Dermis blood vessel endothelial cell (primary cell): Measurements from ENCODE around the gene SYTL5. TPM values are rescaled to one million over a fixed set of nuclear protein-coding genes. Genes with fewer than 3 reads are reported as not detected.
A peak's percentile ranks its signal among the peaks of the same experiment; 100 is the strongest.

Experiments used
- DNase-seq: peaks from one replicate; pipeline ENCODE4 v3.0.0; 2010
- total RNA-seq: library from RNA; depleted of rRNA; stranded (reverse); fragments of >200 nt; gene quantifications from 2 replicates; pipeline ENCODE4 v1.2.3, GENCODE V29; 2014

SYTL5 gene
- total RNA-seq, 1 donor from 2014 or later, result under 0.01 TPM

DNA sequence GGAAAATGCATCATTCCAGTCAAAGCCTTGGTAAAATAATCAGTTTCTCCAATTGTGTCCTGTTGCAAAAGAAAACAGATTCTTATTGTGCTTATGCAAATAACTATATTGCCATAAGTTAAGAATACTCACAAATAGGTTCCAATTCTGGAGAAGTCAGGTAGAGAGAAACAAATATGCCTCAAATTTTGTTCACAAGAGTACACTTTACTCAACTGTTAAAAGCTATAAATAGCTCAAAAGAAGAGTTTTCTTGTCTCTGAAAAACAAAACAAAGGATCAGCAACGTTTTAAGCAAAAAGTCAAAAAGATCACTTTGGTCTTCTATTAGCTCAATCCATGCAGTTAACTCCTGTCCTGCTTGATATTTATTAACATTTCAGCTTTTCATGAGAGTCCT lies 21.9 kb downstream of the SYTL5 start:
- no peak for DNase-seq

DNA sequence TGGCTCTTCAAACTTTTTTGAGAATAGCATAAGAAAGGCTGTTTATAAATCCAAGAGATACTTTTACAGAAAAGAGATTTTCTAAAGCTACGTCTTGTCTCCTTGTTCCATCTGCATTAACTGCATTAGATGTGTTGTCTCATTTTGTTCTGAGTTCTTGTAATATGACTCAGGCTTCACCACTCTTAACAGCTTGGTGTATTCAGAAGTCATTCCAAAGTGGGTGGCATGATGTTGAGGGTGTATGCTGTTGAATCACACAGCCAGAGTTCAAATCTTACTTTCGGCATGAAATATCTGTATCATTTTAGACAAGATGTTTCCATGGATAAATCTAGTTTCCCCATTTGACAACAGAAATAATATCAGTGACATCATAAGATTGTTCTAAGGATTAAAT lies 30.1 kb downstream of the SYTL5 start:
- DNase-seq, result no peak

DNA sequence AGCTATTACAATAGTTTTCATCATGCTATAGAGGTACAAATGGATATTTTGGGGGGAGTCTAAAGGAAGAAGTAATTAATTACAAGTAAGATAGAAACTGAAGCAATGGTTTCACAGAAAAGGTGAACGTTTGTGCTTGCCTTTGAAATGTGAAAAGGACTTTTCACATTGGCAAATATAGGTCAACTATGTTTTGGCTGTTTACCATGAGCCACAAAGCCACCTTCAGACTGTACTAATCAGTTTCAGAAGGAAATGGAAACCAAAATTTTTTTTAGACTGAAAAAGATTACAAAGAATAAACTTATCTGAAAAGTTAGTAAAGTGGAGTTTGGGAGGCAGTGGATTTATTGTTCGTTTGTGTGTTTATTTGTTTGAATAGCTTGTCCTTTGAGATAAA lies 32.1 kb downstream of the SYTL5 start:
- DNase-seq, result no peak

DNA sequence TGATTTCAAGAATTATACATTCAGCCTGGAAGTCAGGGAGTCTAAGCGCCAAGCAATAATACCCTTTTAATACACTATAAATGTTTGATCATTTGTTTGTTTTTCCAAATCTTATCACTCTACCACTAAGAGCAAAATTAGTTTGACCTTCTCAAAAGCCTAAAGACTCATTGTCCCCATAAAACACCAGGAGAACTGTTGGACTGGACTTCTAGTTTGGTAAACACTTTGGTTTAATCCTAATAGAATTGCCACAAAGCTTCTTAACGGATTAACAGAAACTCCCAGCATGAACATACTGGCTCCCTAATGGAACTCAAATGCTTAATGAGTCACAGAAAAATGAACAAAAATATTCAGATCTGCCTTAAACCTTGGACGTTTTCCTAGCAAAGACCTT lies 34.9 kb downstream of the SYTL5 start:
- no peak for DNase-seq

DNA sequence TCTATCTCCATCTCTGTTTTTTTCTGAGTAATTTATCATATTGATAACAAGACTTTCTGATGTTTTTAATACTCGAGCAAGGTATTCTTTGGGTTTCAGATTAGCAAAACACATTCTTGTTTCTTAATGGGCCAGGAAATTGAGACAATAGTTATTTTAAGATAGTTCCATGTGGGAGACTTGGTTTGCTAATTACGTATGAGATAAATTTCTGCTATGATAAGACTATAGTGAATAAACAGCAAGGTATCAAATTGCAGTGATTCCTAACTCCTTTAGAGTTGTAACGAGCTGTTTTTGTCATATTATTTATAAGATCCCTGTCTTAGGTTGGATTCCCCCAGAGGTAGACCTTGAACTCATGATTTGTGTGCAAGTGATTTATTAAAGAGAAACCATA lies 38.3 kb downstream of the SYTL5 start:
- no peak for DNase-seq

DNA sequence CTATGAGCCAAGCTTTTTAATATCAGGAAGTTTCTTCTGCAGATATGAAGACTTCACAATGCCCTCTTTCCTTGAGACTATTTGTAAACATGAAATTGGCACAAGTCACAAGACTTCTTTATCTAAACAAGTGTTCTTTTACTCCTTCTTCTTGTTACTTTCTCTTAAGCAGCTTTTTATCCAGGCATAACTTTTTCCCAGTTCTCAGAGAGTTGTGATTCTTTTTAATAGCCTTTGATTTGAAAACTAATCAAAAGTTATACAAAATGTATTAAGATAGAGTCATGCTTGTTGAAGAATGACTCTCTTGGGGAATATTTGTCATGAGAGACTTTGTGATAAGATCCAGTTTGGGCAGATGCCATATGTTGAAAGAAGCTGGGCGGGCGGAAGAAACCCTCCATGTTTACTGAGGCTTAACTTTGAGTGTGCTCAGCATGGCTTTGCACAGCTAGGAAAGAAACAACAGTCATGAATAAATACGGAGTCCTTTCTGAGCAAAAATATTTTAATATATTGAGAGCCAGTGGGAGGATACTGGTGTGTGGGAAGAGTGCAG lies 39.3 kb downstream of the SYTL5 start:
- no peak for DNase-seq

DNA sequence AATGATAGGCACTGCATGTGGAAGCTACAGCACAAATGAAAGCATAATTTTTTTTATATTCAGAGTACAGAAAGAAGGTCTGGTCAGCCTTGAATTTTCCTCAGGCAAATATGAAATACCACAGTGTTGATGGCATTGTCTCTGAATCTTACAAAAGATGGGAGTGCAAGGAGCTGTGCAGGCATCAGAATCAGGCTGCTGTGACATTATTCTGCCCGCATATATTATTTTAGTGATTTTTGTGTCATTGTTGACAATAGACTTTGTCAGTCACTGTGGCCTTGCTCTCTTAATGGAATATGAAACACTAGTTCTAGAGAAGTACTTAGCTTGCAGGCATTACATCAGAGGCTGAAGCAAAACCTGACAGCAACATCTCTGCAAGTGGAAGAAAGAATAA lies 42.5 kb downstream of the SYTL5 start:
- no peak for DNase-seq

DNA sequence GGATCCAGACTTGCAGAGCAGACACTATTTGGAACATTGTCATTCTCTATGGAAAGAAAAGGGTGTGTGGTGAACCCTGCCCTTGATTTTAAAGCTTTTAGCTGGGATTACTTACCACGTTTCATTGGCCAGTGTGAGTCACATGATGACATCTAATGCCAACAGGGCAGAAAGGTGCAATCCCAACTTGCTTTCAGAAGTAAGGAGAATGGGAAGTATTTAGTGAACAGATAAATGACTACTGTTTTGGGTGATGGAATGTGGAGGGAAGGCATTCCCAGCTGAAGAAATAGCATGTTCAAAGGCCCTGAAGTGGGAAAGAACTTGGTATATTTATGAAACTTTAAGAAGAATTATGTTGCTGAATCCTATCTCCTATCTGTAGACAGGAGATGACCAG lies 44.5 kb downstream of the SYTL5 start:
- no peak for DNase-seq

DNA sequence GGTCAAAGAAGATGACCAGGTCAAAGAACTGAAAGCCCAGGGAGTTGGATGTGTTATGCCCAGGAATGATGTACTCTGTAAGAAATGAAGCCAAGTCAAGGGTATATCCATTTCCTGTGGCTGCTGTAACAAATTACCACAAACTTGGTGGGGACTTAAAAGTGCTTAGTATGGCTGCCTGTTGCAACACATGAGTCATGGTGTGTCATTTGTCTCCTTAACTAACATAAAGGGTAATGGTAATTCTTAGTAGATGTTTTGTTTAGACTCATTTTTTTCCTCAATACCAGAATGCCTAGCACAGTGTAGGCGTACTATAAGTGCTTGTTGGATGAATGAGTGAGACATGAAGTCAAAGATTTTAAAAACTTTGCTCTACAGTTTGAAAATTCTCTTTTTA lies 45.7 kb downstream of the SYTL5 start:
- peak; percentile 14 for DNase-seq

DNA sequence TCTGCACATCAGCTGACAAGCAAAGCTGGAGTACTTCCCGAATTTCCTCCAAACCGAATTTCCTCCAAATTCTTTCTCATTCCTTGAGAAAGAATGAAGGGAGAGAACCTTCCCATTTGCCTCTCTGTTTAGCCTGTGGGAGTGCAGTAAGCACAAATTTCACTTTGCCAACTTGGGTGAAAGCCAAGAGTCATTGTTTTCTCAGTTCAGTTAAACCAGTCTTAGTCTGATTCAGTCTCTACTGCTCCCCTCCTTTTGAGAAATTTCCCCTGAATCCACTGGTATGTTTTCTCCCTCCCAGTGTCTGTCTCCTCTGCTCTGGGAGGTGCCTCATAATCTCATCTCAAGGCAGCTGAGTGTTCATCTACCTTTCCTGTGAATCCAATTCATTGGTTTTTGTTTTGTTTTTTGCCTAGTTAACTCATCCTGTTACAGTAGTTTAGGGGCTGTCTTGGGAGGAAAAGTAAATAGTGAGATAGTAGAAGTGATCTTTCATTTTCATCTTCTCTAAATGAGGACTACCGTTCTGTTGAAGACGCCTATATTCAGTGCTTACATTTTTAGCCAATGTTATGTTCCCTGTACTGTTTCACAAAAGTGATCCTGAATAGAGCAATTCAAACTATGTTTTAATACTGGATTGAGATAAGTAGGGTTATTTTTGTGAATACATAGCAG lies 49.0 kb downstream of the SYTL5 start:
- DNase-seq, result peak; percentile 47

DNA sequence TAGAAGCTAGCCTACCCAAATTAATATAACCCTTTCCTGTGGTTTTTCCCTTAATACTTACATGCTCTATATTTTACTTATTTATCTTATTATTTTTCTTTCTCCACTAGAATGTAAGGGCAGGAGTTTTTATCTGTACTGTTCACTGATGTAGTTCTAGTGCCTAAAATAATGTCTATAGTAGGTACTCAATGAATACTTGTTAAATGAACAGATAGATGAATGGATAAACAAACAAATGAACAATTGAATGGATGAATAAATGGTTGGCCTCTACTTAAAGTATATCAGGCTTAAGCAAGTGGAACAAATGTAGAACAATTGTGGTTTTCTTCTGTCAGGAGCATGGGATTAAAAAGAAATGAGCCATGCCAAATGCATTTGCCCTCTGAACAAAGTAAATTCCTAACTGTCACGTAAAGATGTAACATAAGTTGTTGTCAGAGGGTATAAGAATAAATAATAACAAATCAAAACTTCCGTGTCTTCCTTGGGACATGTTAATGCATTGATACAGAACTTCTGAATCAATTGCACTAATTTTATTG lies 54.1 kb downstream of the SYTL5 start:
- no peak for DNase-seq

DNA sequence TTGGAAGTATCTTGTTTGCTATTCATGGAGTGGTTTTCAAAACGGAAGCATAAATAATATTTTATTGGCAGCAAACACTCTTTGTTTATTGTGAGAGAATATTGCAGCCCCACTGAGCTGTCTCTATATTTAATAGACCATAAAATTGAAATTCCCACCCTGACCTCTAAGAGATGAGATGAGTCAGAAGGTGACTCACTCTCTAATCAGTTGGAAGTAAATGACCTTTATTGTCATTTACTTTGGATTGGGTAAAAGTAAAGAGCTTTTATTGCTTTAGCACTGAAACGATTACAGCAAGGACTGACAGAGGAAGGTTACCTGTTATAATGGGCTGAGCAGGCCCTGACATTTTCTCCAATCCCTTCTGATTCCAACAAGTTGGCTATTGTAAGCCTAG lies 55.0 kb downstream of the SYTL5 start:
- peak; percentile 49 for DNase-seq

DNA sequence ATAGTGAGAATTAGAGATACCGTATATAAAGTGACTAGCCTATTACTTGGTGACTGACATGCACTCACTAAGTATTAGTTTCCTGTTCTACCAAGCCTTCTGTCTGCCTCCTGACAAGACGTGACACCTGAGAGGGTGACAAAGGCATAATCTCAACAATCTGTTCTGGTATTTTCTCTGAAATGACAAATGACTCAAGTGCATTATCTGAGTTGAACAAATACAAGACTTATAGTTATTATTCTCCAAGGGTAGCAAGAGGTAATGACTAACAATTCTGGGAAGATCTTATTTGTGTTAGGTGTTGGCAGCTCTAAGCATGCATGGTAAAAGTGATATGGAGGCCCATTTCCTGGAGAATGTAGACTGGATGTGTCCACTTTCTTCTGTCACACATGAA lies 60.6 kb downstream of the SYTL5 start:
- DNase-seq, result no peak

DNA sequence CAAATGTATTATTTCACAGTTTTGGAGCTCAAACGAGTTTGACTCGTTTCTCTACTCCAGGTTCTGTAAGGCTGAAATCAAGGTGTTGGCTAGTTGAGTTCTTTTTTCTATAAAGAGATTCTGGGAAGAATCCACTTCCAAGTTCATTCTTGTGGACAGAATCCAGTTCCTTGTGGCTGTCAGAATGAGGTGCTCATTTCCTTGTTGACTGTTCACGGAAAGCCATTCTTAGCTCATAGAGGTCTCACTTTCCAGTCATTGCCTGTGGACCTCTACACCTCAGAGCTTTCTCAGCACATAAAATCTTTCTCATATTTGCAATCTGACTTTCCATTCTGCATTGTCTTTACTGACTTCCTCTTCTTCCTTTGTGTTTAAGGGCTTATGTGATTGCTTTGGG lies 62.9 kb downstream of the SYTL5 start:
- no peak for DNase-seq

DNA sequence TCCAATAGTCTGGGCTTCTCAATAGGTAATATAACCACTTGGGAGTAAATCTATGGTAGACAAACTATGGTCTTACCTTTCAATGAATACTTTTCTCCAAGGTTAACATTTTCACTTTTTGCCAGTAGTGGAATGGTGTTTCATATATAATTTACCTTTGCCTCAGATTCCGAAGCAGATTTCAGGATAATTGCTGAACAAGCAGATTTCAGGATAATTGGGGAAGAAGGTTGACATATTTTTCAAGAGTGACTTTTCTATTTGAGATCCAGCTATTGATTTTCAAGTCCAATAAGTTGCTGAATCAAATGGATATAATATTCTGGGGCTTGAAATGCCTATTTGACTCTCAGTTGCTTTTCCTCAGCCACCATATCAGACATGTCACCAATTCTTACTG lies 63.6 kb downstream of the SYTL5 start:
- no peak for DNase-seq

DNA sequence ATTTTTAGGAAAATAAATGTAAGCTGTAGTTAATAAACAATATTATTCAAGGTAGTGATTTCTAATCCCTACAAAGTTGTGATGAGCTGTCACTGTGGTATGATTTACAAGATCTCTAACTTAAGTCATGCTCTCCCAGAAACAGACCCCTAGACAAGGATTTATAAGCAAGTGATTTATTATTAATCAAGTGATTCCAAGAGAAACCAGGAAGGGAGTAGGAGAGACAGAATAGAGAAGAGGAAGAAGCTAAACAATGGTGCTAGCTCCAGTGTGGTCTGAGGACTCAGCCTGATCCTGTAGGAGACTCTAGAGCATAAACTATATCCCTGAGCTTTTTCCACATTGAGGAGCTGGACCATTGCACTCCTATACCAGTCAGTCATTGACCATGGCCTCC lies 73.1 kb downstream of the SYTL5 start:
- no peak for DNase-seq

DNA sequence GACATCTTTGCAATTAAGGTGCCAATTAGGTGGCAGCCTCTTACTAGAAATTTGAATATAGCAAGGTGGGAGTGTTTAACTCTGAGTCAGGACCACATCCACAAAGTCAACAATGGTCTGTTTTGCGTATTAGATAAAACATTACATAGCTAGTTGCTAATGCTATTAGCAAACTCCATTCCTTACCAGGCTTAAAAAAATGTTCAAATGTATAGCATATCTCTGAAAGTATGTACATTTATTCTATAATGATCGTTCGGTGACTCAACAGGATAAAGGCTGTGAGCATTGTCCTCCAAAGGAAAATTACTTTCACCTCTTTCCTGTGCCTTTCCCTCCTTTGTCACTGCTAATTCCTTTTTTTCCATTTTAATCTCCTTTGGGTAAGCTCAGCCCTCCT lies 74.5 kb downstream of the SYTL5 start:
- DNase-seq, result no peak

DNA sequence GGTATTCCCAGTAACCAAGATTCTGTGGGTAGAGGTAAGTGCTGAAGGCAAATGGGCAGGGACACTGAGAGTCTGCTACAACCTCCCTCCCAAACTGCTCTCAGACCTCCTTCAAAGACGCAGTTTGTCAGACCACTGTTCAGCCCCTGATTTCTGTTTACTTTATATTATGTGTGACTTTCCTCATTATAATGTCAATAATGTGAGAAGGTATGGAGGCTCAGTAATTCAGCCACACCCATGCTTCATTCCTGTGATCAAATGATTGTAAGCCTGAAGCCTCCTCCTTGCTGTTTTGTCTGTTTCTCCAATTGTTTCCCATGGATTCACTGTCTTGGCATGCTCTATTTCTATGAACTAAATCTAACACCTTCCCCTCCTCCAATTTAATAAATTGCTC lies 75.6 kb downstream of the SYTL5 start:
- DNase-seq, result no peak

DNA sequence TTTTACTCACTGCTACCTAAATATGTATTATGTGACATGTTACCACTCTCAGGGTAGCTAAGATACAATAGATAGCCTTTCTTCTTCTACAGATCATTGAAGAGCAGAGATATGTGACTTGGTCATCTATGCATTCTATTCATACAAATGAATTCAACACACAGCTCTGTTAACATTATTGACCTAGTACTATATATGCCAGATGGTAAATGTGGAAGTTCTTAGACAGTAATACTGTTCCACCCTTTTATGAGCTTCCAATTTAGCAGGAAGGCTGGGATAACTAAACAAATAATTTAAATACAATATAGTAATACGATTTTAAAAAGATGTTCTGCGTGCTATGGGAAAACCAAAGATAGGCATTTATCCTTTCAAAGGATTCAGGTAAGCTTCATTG lies 76.0 kb downstream of the SYTL5 start:
- no peak for DNase-seq

DNA sequence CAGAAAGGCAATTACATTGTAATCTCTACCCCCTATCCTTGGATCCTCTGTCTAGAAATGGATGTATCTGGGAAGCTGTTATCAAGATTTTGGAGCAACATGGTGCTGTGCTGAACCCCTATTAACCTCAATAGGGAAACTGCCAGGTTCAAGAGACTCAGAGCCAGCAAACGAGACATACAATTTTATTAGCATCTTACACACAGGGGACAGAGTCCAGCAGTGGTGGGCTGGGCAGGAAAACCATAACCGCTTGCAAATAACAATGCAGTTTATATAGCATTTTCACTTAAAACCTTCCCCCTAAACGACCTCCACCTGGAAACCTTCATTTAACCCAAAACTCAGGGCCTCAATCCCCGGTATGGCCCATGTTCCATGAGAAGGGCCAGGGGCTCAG lies 79.5 kb downstream of the SYTL5 start:
- no peak for DNase-seq

DNA sequence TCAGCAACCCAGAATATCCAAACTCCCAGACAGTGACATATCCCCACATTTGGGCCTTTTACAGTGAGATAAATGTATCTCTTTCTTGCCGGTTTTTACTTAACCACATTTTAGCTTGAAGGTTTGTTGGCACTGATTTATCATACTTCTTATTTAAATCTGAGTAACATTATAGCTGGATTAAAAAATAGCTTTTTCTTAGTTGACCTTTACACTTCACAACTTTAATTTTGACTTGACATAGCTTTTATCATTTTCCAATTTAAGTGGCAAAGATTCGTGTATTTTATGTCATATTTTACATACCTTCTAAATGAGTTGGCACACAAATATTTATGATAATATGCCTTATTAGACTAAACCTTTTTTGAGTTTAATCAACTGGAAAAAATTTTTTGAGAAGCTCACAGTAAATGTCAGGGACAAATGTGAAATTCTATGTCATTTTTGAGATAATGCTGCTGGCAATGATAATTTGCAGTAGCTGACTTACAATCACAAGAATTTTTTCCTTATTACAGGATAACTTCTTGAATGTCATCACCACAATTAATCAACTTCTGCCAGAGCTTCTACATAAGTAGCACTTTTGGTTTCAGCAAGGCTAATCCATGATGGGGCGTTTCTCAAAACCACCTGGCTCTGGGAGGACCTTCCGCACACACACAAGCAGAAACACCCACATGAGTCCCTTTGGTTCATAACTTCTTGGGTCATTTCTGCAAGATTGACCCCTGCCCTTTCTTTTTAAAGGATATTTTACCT lies 80.3 kb downstream of the SYTL5 start:
- DNase-seq, result no peak

DNA sequence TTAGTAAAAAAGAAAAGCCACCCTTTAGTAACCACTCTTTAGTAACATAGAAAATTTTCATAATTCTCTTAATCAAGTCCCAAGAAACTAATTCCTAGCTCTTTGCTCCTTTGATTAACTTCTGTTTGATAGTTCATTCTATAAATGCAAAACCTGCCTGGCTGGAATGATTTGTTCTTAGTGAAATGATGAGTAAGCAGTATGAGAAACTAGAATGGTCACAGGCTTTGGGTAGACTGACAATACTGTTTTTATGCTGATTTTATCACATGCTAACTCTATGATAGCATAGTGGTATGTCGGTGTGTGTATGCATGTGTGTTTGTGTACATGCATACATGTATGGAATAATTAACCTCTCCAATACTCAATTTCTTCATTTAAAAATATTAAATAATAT lies 81.2 kb downstream of the SYTL5 start:
- DNase-seq, result no peak

DNA sequence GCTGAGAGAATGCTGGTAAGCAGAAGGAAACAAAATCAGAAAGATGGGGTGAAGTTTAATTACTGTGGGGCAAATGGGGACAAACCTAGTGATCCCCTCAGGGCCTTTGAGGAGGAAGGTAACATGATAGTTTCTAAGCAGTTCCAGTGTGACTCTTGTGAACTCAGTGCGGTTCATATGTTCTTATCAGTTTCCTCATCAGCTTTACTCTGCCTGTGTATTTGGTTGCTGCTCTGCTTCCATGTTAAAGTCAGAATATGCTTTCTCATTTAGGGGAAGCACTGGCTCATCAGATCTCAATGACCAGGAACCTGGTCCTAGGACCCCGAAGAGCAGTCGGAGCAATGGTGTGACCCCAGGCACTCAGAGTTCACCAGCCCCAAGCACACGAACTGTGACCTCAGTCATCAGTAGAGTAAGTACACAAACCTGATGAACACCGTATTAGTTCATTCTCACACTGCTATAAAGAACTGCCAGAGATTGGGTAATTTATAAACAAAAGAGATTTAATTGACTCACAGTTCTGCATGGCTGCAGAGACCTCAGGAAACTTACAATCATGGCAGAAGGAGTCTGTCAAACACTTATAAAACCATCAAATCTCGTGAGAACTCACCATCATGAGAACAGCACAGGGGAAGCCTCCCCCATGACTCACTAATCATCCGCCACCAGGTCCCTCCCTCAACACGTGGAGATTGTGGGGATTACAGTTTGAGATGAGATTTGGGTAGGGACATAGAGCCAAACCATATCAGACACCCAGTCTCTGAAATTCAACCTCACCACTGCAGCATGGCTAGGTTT lies 83.0 kb downstream of the SYTL5 start:
- no peak for DNase-seq
